Activated naive CD8-positive, alpha-beta T cell treated with anti-CD3 and anti-CD28 coated beads for 36 hours (primary cell): ENCODE data around the gene ADSS1. TPM values are rescaled to one million over a fixed set of nuclear protein-coding genes. Genes with fewer than 3 reads are reported as not detected.

Experiments used
- DNase-seq: peaks from one replicate; pipeline ENCODE4 v3.0.0; 2021
- H3K27ac Mint-ChIP-seq: one replicate; pipeline ENCODE4 v1.8.0; 2022; ENCODE audit warnings: mild to moderate bottlenecking, moderate library complexity, mixed read lengths
- H3K27me3 Mint-ChIP-seq: one replicate; pipeline ENCODE4 v1.8.0; 2022; ENCODE audit warnings: mild to moderate bottlenecking, mixed read lengths
- H3K36me3 Mint-ChIP-seq: one replicate; pipeline ENCODE4 v1.8.0; 2021; ENCODE audit warnings: mild to moderate bottlenecking, mixed read lengths
- H3K4me1 Mint-ChIP-seq: one replicate; pipeline ENCODE4 v1.8.0; 2021; ENCODE audit warnings: mixed read lengths
- H3K4me3 Mint-ChIP-seq: one replicate; pipeline ENCODE4 v1.8.0; 2022; ENCODE audit warnings: mild to moderate bottlenecking, moderate library complexity, mixed read lengths
- H3K9me3 Mint-ChIP-seq: one replicate; pipeline ENCODE4 v1.8.0; 2022; ENCODE audit warnings: mixed read lengths
- total RNA-seq, 2 experiments: library from RNA; stranded (reverse); gene quantifications; one replicate each; pipeline ENCODE4 v1.2.3, GENCODE V29; 2021

ADSS1 gene
- total RNA-seq, 2 experiments from 2014 or later, result 0.87 to 1.7 TPM

DNA sequence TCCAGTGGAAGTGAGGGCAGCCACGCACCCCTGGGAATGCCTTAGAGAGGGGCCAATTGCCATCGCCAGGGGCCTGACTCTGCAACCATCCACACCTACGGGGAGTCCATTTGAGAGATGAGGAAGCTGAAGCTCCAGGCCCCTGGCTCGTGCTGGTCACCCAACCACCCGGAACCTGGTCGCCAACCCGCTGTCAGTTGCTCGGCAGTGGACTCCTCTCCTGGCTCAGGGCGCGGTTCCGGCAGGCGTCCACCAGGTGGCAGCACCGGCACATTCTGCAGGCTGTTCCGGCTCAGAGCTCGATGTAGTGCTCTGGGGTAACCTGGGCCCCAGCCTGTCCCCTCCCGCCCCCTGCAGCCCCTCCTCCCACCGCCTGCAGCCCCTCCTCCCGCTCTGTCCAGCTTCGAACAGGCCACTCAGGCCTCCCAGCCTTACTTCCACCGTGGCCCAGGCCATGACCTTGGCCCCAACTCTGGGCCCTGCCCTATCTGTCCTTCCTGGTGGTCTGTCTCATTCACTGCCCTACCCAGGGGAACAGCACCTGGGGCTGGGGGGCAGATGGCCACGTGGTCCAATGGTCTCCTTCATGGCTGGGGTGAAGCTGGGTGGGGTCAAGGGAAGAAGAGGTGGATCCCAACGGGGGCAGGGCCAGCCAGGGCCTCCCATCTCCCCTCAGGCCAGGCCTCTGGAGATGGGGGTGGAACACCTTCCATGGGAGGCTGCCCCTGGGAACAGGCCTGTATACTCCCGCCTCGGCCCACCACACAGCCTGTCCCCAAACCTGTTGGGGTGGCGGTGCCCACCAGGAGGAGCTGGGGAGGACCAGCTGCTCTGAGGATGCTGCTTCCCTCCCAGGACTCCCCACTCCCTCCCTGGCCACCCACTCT, 44.7 kb downstream of the ADSS1 start:
- H3K4me3 Mint-ChIP-seq, result no peak overlapping the region
- H3K27ac Mint-ChIP-seq, result peak overlapping the region; percentile 46
- DNase-seq, result peak; percentile 90
- H3K36me3 Mint-ChIP-seq, result peaks cover 23% of the 10 kb centered on the region
- H3K27me3 Mint-ChIP-seq, result no peaks in the 10 kb centered on the region
- peaks cover 3% of the 10 kb centered on the region for H3K9me3 Mint-ChIP-seq
- peaks cover 9% of the 10 kb centered on the region for H3K4me1 Mint-ChIP-seq

GRCh38 chr14:104769324-104770071, 45.5 kb downstream of the ADSS1 start:
- H3K4me3 Mint-ChIP-seq, result no peak overlapping the region
- DNase-seq, result no peak
- H3K9me3 Mint-ChIP-seq, result peaks cover 3% of the 10 kb centered on the region
- H3K27ac Mint-ChIP-seq, result peak overlapping the region; percentile 56
- H3K27me3 Mint-ChIP-seq, result no peaks in the 10 kb centered on the region
- peaks cover 23% of the 10 kb centered on the region for H3K36me3 Mint-ChIP-seq
- peaks cover 9% of the 10 kb centered on the region for H3K4me1 Mint-ChIP-seq

DNA sequence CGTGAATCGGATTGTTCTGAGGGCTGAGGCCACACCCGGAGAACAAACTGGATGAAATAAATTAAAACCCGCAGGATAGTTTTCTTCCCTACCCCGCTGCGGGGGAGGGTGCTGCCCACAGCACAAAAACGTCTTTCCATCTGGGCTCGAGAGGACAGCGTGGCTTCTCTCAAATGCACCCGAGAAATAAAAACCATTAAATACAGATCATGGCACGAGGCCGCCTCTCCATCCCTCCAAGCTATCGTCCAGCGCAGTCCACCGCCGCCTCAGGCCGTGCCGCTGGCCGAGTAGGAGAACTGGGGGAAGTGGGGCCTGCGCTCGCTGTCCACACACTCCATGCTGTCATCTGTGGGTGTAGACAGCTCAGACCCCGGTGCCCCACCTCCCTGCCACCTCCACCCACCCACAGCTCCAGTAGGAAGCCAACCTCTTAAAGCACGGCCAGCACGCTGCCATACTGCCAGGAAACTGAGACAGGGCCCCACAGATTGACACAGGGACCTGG, 46.1 kb downstream of the ADSS1 start:
- no peak for DNase-seq
- peaks cover 25% of the 10 kb centered on the region for H3K36me3 Mint-ChIP-seq
- no peak overlapping the region for H3K27ac Mint-ChIP-seq
- peaks cover 9% of the 10 kb centered on the region for H3K4me1 Mint-ChIP-seq
- no peak overlapping the region for H3K4me3 Mint-ChIP-seq
- peaks cover 3% of the 10 kb centered on the region for H3K9me3 Mint-ChIP-seq
- H3K27me3 Mint-ChIP-seq, result no peaks in the 10 kb centered on the region

- Mint-ChIP-seq H3K27me3 (no peaks in the 10 kb centered on the region), H3K27ac (no peak overlapping the region), H3K4me3 (no peak overlapping the region), H3K4me1 (peaks cover 9% of the 10 kb centered on the region), H3K36me3 (peaks cover 23% of the 10 kb centered on the region), H3K9me3 (peaks cover 3% of the 10 kb centered on the region)
- DNase-seq, result no peak
Observed at GRCh38 chr14:104770851-104771272, 46.8 kb downstream of the ADSS1 start.

- peaks cover 9% of the 10 kb centered on the region for H3K4me1 Mint-ChIP-seq
- no peaks in the 10 kb centered on the region for H3K27me3 Mint-ChIP-seq
- no peak for DNase-seq
- H3K27ac Mint-ChIP-seq, result no peak overlapping the region
- H3K9me3 Mint-ChIP-seq, result peaks cover 3% of the 10 kb centered on the region
- no peak overlapping the region for H3K4me3 Mint-ChIP-seq
- H3K36me3 Mint-ChIP-seq, result peaks cover 23% of the 10 kb centered on the region
Observed at GRCh38 chr14:104771374-104771773, 47.3 kb downstream of the ADSS1 start.

DNA sequence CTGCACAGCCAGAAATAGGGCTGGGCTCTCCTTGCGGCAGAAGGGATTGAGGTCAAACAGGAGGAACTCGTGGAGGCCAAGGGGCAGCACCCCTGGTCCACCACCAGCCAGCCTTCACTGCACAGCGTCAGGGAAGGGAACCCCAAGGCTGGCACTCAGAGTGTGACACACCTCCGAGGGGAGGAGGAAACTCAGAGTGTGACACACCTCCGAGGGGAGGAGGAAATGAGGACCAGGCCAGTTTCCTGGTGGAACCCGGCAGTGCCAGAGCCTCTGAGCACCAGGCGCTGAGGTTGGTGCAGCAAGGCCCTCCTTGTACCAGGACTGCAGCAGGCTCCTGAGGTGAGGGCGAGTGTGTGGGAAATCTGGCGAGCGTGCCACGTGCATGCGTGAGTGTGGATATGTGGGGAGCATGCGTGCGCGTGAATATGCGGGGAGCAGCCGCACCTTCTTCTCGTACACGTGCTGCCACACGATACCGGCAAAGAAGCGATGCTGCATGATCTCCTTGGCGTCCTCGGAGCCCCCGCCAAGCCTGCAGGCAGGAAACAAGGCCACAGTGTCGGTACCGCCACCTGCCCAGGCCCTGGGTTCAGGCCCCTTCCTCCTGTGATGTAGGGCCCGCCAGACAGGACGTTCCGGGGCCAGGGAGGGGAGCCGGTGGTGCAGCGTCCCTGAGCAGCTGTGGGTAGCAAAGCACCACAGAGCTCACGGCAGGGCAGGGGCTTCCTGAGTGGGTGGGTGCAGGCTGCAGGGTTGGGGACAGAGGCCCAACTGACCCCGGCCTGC, 48.1 kb downstream of the ADSS1 start:
- Mint-ChIP-seq H3K4me3 (no peak overlapping the region), H3K27me3 (no peaks in the 10 kb centered on the region), H3K27ac (no peak overlapping the region), H3K4me1 (peaks cover 9% of the 10 kb centered on the region), H3K9me3 (peaks cover 3% of the 10 kb centered on the region), H3K36me3 (peaks cover 27% of the 10 kb centered on the region)
- no peak for DNase-seq

- H3K36me3 Mint-ChIP-seq, result peaks cover 27% of the 10 kb centered on the region
- no peaks in the 10 kb centered on the region for H3K27me3 Mint-ChIP-seq
- no peak for DNase-seq
- H3K4me3 Mint-ChIP-seq, result no peak overlapping the region
- peaks cover 9% of the 10 kb centered on the region for H3K4me1 Mint-ChIP-seq
- peaks cover 3% of the 10 kb centered on the region for H3K9me3 Mint-ChIP-seq
- no peak overlapping the region for H3K27ac Mint-ChIP-seq
Observed at GRCh38 chr14:104772707-104773504, 48.9 kb downstream of the ADSS1 start.

GRCh38 chr14:104773505-104774452, 49.8 kb downstream of the ADSS1 start:
- DNase-seq, result no peak
- Mint-ChIP-seq H3K27me3 (no peaks in the 10 kb centered on the region), H3K9me3 (peaks cover 3% of the 10 kb centered on the region), H3K27ac (no peak overlapping the region), H3K36me3 (peaks cover 27% of the 10 kb centered on the region), H3K4me1 (peaks cover 8% of the 10 kb centered on the region), H3K4me3 (no peak overlapping the region)

DNA sequence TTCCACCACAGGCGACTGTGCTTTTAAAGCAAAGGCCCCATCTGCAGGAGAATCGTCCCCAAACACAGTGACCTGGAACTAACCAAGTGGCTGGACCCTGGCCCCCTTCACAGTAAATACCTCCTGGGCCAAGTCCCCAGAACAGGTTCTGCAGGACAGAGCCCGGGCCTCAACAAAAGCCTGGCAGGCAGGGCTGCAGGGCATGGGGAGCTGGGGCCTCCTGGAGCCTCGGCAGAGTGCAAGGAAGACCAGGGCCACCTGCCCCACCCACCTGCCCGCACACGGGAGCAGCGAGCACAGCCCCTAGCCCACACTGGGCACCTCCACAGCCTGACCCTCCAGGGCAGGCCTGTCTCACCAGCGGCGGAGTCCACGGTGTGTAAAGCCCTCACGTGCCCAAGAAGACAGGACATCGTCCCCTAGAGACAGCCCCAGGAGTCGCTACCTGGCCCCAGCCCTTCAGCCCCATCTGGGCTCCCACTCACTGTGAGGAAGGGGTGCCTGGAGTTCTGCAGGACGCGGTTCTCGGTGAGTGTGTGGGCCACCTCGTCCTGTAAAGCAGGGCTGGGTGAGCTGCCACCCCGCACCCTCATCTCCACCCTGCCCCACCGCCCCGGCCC, 50.5 kb downstream of the ADSS1 start:
- no peak for DNase-seq
- no peak overlapping the region for H3K27ac Mint-ChIP-seq
- peaks cover 3% of the 10 kb centered on the region for H3K9me3 Mint-ChIP-seq
- no peaks in the 10 kb centered on the region for H3K27me3 Mint-ChIP-seq
- H3K4me1 Mint-ChIP-seq, result peaks cover 3% of the 10 kb centered on the region
- H3K4me3 Mint-ChIP-seq, result no peak overlapping the region
- H3K36me3 Mint-ChIP-seq, result peaks cover 27% of the 10 kb centered on the region

GRCh38 chr14:104775073-104775489, 51.1 kb downstream of the ADSS1 start:
- H3K4me1 Mint-ChIP-seq, result no peaks in the 10 kb centered on the region
- peaks cover 3% of the 10 kb centered on the region for H3K9me3 Mint-ChIP-seq
- H3K27ac Mint-ChIP-seq, result no peak overlapping the region
- no peak for DNase-seq
- H3K4me3 Mint-ChIP-seq, result no peak overlapping the region
- peaks cover 22% of the 10 kb centered on the region for H3K36me3 Mint-ChIP-seq
- no peaks in the 10 kb centered on the region for H3K27me3 Mint-ChIP-seq

- Mint-ChIP-seq H3K36me3 (peaks cover 12% of the 10 kb centered on the region), H3K4me3 (no peak overlapping the region), H3K4me1 (no peaks in the 10 kb centered on the region), H3K27ac (no peak overlapping the region), H3K27me3 (no peaks in the 10 kb centered on the region), H3K9me3 (no peaks in the 10 kb centered on the region)
- no peak for DNase-seq
Observed at GRCh38 chr14:104776481-104776880, 52.5 kb downstream of the ADSS1 start.

- Mint-ChIP-seq H3K4me1 (no peaks in the 10 kb centered on the region), H3K27me3 (no peaks in the 10 kb centered on the region), H3K27ac (peak overlapping the region; percentile 54), H3K36me3 (peaks cover 5% of the 10 kb centered on the region), H3K9me3 (no peaks in the 10 kb centered on the region), H3K4me3 (no peak overlapping the region)
- no peak for DNase-seq
Observed at GRCh38 chr14:104776961-104777807, 53.2 kb downstream of the ADSS1 start.
